Measurements from ENCODE around the gene ZFYVE27. TPM values are rescaled to one million over a fixed set of nuclear protein-coding genes. Genes with fewer than 3 reads are reported as not detected.

Gene ZFYVE27
- total RNA-seq, 1 experiment from 2014 or later: 31.7 TPM

DNA sequence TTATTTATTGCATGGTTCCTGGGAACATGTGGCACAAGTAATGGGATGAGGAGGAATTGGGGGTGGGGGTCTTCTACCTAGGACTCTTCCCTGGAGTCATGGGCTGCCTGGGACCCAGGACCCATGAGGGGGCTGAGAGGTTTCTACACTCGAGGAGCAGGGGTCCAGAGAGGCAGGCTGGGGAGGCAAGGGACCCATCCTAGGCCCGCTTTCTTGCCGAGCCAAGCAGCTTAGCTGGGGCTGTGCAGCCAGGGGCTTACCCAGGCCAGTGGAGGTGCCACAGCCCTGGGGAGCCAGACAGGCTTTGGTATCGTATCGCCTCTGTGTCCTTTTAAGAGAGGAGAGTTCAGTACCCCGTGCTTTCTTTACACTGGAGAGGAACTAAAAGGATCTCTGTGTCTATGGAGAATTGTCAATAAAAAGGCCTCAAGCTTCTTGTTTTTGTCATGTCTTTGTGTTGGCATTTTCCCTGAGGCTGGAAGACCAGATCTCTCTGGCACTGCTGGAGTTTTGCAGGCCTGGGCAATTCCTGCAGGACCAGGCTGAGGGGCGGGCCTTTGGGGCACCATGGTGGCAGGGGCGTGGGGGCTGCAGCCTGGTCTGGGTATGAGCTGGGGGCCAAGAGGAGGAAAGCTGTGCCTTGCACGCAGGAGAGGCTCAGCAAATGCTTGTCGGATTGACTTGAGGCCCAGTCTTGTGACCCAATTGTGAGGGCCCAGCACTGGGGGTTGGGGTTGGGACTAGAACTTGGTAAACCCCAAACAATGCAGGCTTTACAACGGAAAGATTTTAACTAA, 23.7 kb downstream of the ZFYVE27 start:
- H3K27me3 ChIP-seq (replicated peaks; ENCODE audit: insufficient read depth, low read depth, low read length, poor library complexity): no peaks in the 10 kb centered on the region
- intact Hi-C loops (cut with micrococcal nuclease; ENCODE audit: unreplicated experiment): no loop called here
- ChIA-PET CTCF (interaction anchor here (1.2 to 1.6 kb wide), 2 partner anchors 15 to 109 kb away, joined by 3 to 5 read pairs; no protein-coding TSS in a partner anchor), POLR2A (ENCODE audit: low non-redundant PET) (no interaction called here)
- TF ChIP-seq, protein P1, sequence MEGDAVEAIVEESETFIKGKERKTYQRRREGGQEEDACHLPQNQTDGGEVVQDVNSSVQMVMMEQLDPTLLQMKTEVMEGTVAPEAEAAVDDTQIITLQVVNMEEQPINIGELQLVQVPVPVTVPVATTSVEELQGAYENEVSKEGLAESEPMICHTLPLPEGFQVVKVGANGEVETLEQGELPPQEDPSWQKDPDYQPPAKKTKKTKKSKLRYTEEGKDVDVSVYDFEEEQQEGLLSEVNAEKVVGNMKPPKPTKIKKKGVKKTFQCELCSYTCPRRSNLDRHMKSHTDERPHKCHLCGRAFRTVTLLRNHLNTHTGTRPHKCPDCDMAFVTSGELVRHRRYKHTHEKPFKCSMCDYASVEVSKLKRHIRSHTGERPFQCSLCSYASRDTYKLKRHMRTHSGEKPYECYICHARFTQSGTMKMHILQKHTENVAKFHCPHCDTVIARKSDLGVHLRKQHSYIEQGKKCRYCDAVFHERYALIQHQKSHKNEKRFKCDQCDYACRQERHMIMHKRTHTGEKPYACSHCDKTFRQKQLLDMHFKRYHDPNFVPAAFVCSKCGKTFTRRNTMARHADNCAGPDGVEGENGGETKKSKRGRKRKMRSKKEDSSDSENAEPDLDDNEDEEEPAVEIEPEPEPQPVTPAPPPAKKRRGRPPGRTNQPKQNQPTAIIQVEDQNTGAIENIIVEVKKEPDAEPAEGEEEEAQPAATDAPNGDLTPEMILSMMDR (conservative IDR thresholded peaks at IDR 0.05; ENCODE audit: low read depth, low read length): no peak
- no peak for TF ChIP-seq EZH2 (IDR thresholded peaks at IDR 0.05; ENCODE audit: borderline replicate concordance, low read depth, low read length, poor library complexity, severe bottlenecking)
- DNase-seq (ENCODE audit: low spot score): no peak
- no peak overlapping the region for H3K27ac ChIP-seq (ENCODE audit: low read depth, low read length, poor library complexity, severe bottlenecking)
- H3K36me3 ChIP-seq (ENCODE audit: insufficient read depth, low read length, poor library complexity, severe bottlenecking): peaks cover 7% of the 10 kb centered on the region
- no peak overlapping the region for H3K4me3 ChIP-seq (ENCODE audit: low read depth, low read length, poor library complexity, severe bottlenecking)
- no peaks in the 10 kb centered on the region for H3K9me3 ChIP-seq (ENCODE audit: low read depth, low read length, poor library complexity, severe bottlenecking)
- TSS peak; percentile 39 for BruUV-seq (replicated peaks)
- no peaks in the 10 kb centered on the region for H3K4me1 ChIP-seq (ENCODE audit: insufficient read depth, low read length, poor library complexity, severe bottlenecking)

DNA sequence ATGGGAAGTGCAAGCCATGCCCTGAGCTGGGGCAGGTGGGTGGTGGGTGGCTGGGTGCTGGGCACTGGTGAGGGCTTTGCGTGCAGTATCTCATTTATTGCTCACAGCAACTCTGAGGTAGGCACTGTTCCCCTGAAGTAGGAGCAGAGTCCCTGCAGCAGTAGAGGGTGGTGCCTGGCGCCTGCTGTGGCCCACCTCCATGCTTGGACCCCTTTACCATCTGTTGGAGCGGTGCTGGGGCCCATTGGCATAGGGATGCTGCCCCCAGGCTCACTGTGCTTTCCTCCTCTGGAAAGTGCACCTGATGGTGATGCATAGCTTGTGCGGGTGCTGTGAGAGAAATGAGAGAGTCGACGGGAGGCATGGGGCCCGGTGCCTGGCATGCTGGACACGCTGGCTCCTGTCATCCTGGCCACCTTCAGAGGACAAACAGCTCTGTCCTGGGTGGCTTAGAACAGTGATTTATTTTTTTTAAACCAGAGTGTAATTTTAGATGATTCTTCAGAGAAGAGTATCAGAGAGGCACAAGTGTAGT, 24.5 kb downstream of the ZFYVE27 start:
- no peak for DNase-seq (ENCODE audit: low spot score)
- Histone ChIP-seq H3K27me3 (replicated peaks; ENCODE audit: insufficient read depth, low read depth, low read length, poor library complexity) (no peaks in the 10 kb centered on the region), H3K4me3 (ENCODE audit: low read depth, low read length, poor library complexity, severe bottlenecking) (no peak overlapping the region), H3K27ac (ENCODE audit: low read depth, low read length, poor library complexity, severe bottlenecking) (no peak overlapping the region), H3K36me3 (ENCODE audit: insufficient read depth, low read length, poor library complexity, severe bottlenecking) (peaks cover 7% of the 10 kb centered on the region), H3K4me1 (ENCODE audit: insufficient read depth, low read length, poor library complexity, severe bottlenecking) (no peaks in the 10 kb centered on the region), H3K9me3 (ENCODE audit: low read depth, low read length, poor library complexity, severe bottlenecking) (no peaks in the 10 kb centered on the region)
- intact Hi-C loops (cut with micrococcal nuclease; ENCODE audit: unreplicated experiment): no loop called here
- TF ChIP-seq, protein P1 (conservative IDR thresholded peaks at IDR 0.05; ENCODE audit: low read depth, low read length): no peak
- no peak for TF ChIP-seq EZH2 (IDR thresholded peaks at IDR 0.05; ENCODE audit: borderline replicate concordance, low read depth, low read length, poor library complexity, severe bottlenecking)
- ChIA-PET CTCF (interaction anchor here (1.2 to 1.6 kb wide), 2 partner anchors 14 to 108 kb away, joined by 3 to 5 read pairs; no protein-coding TSS in a partner anchor), POLR2A (ENCODE audit: low non-redundant PET) (no interaction called here)
- no TSS peak for BruUV-seq (replicated peaks)

DNA sequence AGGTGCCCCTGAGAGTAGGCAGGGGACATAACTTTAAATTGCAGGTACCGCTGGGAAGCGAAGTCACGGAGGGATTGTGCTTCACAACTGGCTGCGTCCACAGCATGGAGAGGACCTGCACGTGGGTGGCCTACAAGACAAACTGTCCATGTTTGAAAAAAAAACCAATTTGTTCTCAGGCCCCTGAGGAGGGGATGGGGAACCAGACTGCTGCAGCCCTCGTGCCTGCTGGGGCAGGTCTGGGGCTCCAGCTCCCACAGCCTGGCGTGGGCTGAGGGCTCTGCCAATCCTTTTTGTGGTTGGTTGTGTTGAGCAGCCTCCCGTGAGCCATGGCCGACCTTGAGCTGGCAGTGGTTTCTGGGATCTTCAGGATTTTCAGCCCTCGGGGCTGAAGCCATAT, 25.1 kb downstream of the ZFYVE27 start:
- POLR2A ChIA-PET (ENCODE audit: low non-redundant PET): no interaction called here
- no peak for DNase-seq (ENCODE audit: low spot score)
- no peak overlapping the region for H3K27ac ChIP-seq (ENCODE audit: low read depth, low read length, poor library complexity, severe bottlenecking)
- intact Hi-C loops (cut with micrococcal nuclease; ENCODE audit: unreplicated experiment): no loop called here
- no peaks in the 10 kb centered on the region for H3K9me3 ChIP-seq (ENCODE audit: low read depth, low read length, poor library complexity, severe bottlenecking)
- no peak for TF ChIP-seq EZH2 (IDR thresholded peaks at IDR 0.05; ENCODE audit: borderline replicate concordance, low read depth, low read length, poor library complexity, severe bottlenecking)
- TF ChIP-seq, protein P1 (conservative IDR thresholded peaks at IDR 0.05; ENCODE audit: low read depth, low read length): no peak
- no peaks in the 10 kb centered on the region for H3K27me3 ChIP-seq (replicated peaks; ENCODE audit: insufficient read depth, low read depth, low read length, poor library complexity)
- H3K4me3 ChIP-seq (ENCODE audit: low read depth, low read length, poor library complexity, severe bottlenecking): no peak overlapping the region
- no TSS peak for BruUV-seq (replicated peaks)
- H3K36me3 ChIP-seq (ENCODE audit: insufficient read depth, low read length, poor library complexity, severe bottlenecking): peaks cover 7% of the 10 kb centered on the region
- CTCF ChIA-PET: no interaction called here
- H3K4me1 ChIP-seq (ENCODE audit: insufficient read depth, low read length, poor library complexity, severe bottlenecking): no peaks in the 10 kb centered on the region

Data from A673 (cell line).